Measurements from ENCODE around the gene MCF2L2. TPM values are rescaled to one million over a fixed set of nuclear protein-coding genes. Genes with fewer than 3 reads are reported as not detected.
"Not testable (repeated sequence)": the region's sequence is repeated elsewhere in the genome, so short reads cannot be mapped to it uniquely, and the experiment has no call there.

Gene MCF2L2
- total RNA-seq, 4 donors from 2014 or later = 0.59 to 4.1 (median 1.7) TPM

GRCh38 chr3:183378008-183378407 is 50.4 kb downstream of the MCF2L2 start:
- no peak for DNase-seq
- H3K9me3 ChIP-seq = no peaks in the 10 kb centered on the region
- TF ChIP-seq POLR2A (IDR thresholded peaks at IDR 0.05) (no peak), CTCF (IDR thresholded peaks at IDR 0.05) (no peak)
- no peak overlapping the region for H3K27ac ChIP-seq
- H3K27me3 ChIP-seq = no peaks in the 10 kb centered on the region
- no peaks in the 10 kb centered on the region for H3K4me1 ChIP-seq
- no peak overlapping the region for H3K4me3 ChIP-seq
- intact Hi-C loops (cut with DNase I; ENCODE audit: low total_unique reads) = no loop called here
- H3K36me3 ChIP-seq = no peaks in the 10 kb centered on the region

- Histone ChIP-seq H3K9me3 (no peaks in the 10 kb centered on the region), H3K4me1 (no peaks in the 10 kb centered on the region), H3K27ac (no peak overlapping the region), H3K27me3 (no peaks in the 10 kb centered on the region), H3K36me3 (no peaks in the 10 kb centered on the region), H3K4me3 (no peak overlapping the region)
- no peak for DNase-seq
- no peak for TF ChIP-seq POLR2A (IDR thresholded peaks at IDR 0.05)
- no peak for TF ChIP-seq CTCF (IDR thresholded peaks at IDR 0.05)
- intact Hi-C loops (cut with DNase I; ENCODE audit: low total_unique reads) = no loop called here
These were observed 51.0 kb downstream of the MCF2L2 start for GRCh38 chr3:183377307-183377959.

GRCh38 chr3:183375787-183376186 is 52.6 kb downstream of the MCF2L2 start:
- DNase-seq = no peak
- Histone ChIP-seq H3K9me3 (no peaks in the 10 kb centered on the region), H3K4me1 (no peaks in the 10 kb centered on the region), H3K27me3 (no peaks in the 10 kb centered on the region), H3K27ac (no peak overlapping the region), H3K36me3 (no peaks in the 10 kb centered on the region), H3K4me3 (no peak overlapping the region)
- intact Hi-C loops (cut with DNase I; ENCODE audit: low total_unique reads) = no loop called here
- TF ChIP-seq POLR2A (IDR thresholded peaks at IDR 0.05) (no peak), CTCF (IDR thresholded peaks at IDR 0.05) (no peak)

- H3K4me3 ChIP-seq = no peak overlapping the region
- no peak for DNase-seq
- intact Hi-C loops (cut with DNase I; ENCODE audit: low total_unique reads) = no loop called here
These were observed 53.1 kb downstream of the MCF2L2 start for GRCh38 chr3:183375337-183375736.

GRCh38 chr3:183372911-183373310 is 55.5 kb downstream of the MCF2L2 start:
- intact Hi-C loops (cut with DNase I; ENCODE audit: low total_unique reads) = no loop called here

More at GRCh38 chr3:183375337-183375736, 53.1 kb downstream of the MCF2L2 start:
- Histone ChIP-seq H3K27ac (no peak overlapping the region), H3K4me1 (no peaks in the 10 kb centered on the region), H3K9me3 (no peaks in the 10 kb centered on the region), H3K36me3 (no peaks in the 10 kb centered on the region), H3K27me3 (no peaks in the 10 kb centered on the region)
- no peak for TF ChIP-seq POLR2A (IDR thresholded peaks at IDR 0.05)
- no peak for TF ChIP-seq CTCF (IDR thresholded peaks at IDR 0.05)

GRCh38 chr3:183371600-183371968 is 56.8 kb downstream of the MCF2L2 start:
- H3K27ac ChIP-seq; H3K4me3 ChIP-seq; intact Hi-C loops (cut with DNase I; ENCODE audit: low total_unique reads); H3K4me1 ChIP-seq; H3K27me3 ChIP-seq; DNase-seq; H3K9me3 ChIP-seq; H3K36me3 ChIP-seq: not testable (repeated sequence)

More at GRCh38 chr3:183372911-183373310, 55.5 kb downstream of the MCF2L2 start:
- Histone ChIP-seq H3K4me1 (no peaks in the 10 kb centered on the region), H3K27me3 (no peaks in the 10 kb centered on the region), H3K27ac (no peak overlapping the region), H3K36me3 (no peaks in the 10 kb centered on the region), H3K9me3 (no peaks in the 10 kb centered on the region), H3K4me3 (no peak overlapping the region)
- TF ChIP-seq POLR2A (IDR thresholded peaks at IDR 0.05) = no peak
- no peak for TF ChIP-seq CTCF (IDR thresholded peaks at IDR 0.05)
- no peak for DNase-seq

Measured in uterus (tissue), 4 donors.